ENCODE measurements around the gene CAPN7.
A peak's percentile ranks its signal among the peaks of the same experiment; 100 is the strongest.

The CAPN7 gene

DNA sequence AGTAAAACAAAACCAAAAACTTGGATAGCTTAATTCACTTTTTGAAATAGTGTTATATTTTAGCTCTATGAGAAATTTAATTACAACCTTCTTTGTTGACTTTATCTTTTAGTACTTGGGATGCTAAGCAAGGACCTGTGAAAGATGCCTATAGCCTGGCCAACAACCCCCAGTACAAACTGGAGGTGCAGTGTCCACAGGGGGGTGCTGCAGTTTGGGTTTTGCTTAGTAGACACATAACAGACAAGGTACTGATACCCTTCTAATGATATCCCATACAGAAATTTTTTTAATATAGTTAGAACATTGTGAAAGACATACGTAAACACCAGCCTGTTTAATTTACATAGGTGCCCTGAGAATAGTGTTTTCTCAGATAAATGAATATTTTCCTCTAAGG lies 35.3 kb downstream of the CAPN7 start:
- no peak overlapping the region for H2BK5ac ChIP-seq (ENCODE audit: low read depth, low read length, poor library complexity)
- H3K4me3 ChIP-seq (ENCODE audit: low read depth, low read length): no peak overlapping the region
- no peak overlapping the region for H4K8ac ChIP-seq (ENCODE audit: low read depth, low read length)
- H3K9ac ChIP-seq (ENCODE audit: low read length): no peak overlapping the region
- H3K27me3 ChIP-seq (ENCODE audit: insufficient read depth, low read length): no peaks in the 10 kb centered on the region
- H2AFZ ChIP-seq (ENCODE audit: insufficient read depth, low read length, poor library complexity): no peak overlapping the region
- H2BK120ac ChIP-seq (ENCODE audit: insufficient read depth, low read length, poor library complexity): no peak overlapping the region
- no peak overlapping the region for H3K14ac ChIP-seq (ENCODE audit: low read length)
- no peaks in the 10 kb centered on the region for H3K9me3 ChIP-seq (ENCODE audit: insufficient read depth, low read depth, low read length)
- WGBS (ENCODE audit: extremely low coverage, insufficient coverage, insufficient read length): no CpG with 5 or more reads among the region's 1 CpG
- H3K4me1 ChIP-seq (ENCODE audit: control insufficient read depth in 1 of 2, insufficient read depth in 2 of 2, low read length in 2 of 2): no peaks in the 10 kb centered on the region
- no peak overlapping the region for H3K4ac ChIP-seq (ENCODE audit: low read depth, low read length)
- peaks cover 7 to 8% of the 10 kb centered on the region in 2 experiments for H3K36me3 ChIP-seq (ENCODE audit: control insufficient read depth in 1 of 2, insufficient read depth in 2 of 2, low read length in 2 of 2)
- H3K4me2 ChIP-seq (ENCODE audit: low read length): no peak overlapping the region
- H2BK12ac ChIP-seq (ENCODE audit: low read length): no peak overlapping the region
- no peak overlapping the region for H3K18ac ChIP-seq (ENCODE audit: low read length)
- no peaks in the 10 kb centered on the region for H3K79me1 ChIP-seq (ENCODE audit: low read length)
- no peak overlapping the region for H3K27ac ChIP-seq (ENCODE audit: low read depth, low read length)
- H4K91ac ChIP-seq (ENCODE audit: low read depth, low read length): no peak overlapping the region
- H2AK5ac ChIP-seq (ENCODE audit: low read length): no peak overlapping the region
- no peak overlapping the region for H4K12ac ChIP-seq (ENCODE audit: low read depth, low read length)
- H3K23ac ChIP-seq (ENCODE audit: low read length): no peak overlapping the region
- DNase-seq: peak; percentile 10 to 31
- no peaks in the 10 kb centered on the region for H3K79me2 ChIP-seq (ENCODE audit: control insufficient read depth, insufficient read depth, low read length, poor library complexity)

DNA sequence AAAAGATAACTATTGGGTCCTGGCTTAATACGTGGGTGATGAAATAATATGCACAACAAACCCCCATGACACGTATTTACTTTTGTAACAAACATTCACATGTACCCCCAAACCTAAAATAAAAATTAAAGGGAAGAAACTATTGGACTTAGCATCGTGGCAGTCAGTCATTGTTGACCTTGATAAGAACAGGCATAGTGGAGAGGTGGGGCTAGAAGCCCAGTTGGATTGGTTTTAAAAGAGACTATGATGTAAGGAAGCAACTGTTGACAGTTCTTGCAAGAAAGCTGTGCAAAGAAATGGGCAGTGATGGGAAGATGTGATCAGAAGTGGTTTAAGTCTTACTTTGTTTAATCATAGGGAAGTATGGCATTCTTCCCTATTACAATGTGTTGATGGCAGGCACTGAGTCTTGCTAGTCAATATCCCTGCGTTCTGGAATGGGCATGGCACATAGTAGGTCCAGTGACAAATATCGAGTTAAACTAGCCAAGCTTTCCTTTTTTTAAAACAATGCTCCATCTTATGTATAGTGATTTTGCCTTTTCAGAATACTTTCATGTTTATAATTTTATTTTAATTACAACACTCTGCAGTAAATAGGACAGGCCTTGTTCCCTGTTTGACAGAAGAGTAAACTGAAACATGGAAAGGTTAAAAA lies 37.9 kb downstream of the CAPN7 start:
- H3K36me3 ChIP-seq (ENCODE audit: control insufficient read depth in 1 of 2, insufficient read depth in 2 of 2, low read length in 2 of 2): peaks cover 10 to 11% of the 10 kb centered on the region in 2 experiments
- H2AFZ ChIP-seq (ENCODE audit: insufficient read depth, low read length, poor library complexity): no peak overlapping the region
- H3K4ac ChIP-seq (ENCODE audit: low read depth, low read length): no peak overlapping the region
- H2BK12ac ChIP-seq (ENCODE audit: low read length): no peak overlapping the region
- no peak overlapping the region for H3K4me2 ChIP-seq (ENCODE audit: low read length)
- no peak overlapping the region for H3K4me3 ChIP-seq (ENCODE audit: low read depth, low read length)
- H3K79me2 ChIP-seq (ENCODE audit: control insufficient read depth, insufficient read depth, low read length, poor library complexity): no peaks in the 10 kb centered on the region
- no peaks in the 10 kb centered on the region for H3K4me1 ChIP-seq (ENCODE audit: control insufficient read depth in 1 of 2, insufficient read depth in 2 of 2, low read length in 2 of 2)
- H3K9me3 ChIP-seq (ENCODE audit: insufficient read depth, low read depth, low read length): no peaks in the 10 kb centered on the region
- no peak for DNase-seq
- no peak overlapping the region for H3K18ac ChIP-seq (ENCODE audit: low read length)
- H2BK120ac ChIP-seq (ENCODE audit: insufficient read depth, low read length, poor library complexity): no peak overlapping the region
- no peak overlapping the region for H3K9ac ChIP-seq (ENCODE audit: low read length)
- H3K79me1 ChIP-seq (ENCODE audit: low read length): no peaks in the 10 kb centered on the region
- H3K14ac ChIP-seq (ENCODE audit: low read length): no peak overlapping the region
- H3K23ac ChIP-seq (ENCODE audit: low read length): no peak overlapping the region
- H4K91ac ChIP-seq (ENCODE audit: low read depth, low read length): no peak overlapping the region
- no peak overlapping the region for H2BK5ac ChIP-seq (ENCODE audit: low read depth, low read length, poor library complexity)
- no peak overlapping the region for H3K27ac ChIP-seq (ENCODE audit: low read depth, low read length)
- H3K27me3 ChIP-seq (ENCODE audit: insufficient read depth, low read length): no peaks in the 10 kb centered on the region
- no peak overlapping the region for H2AK5ac ChIP-seq (ENCODE audit: low read length)
- no CpG with 5 or more reads among the region's 5 CpGs for WGBS (ENCODE audit: extremely low coverage, insufficient coverage, insufficient read length)
- no peak overlapping the region for H4K8ac ChIP-seq (ENCODE audit: low read depth, low read length)
- no peak overlapping the region for H4K12ac ChIP-seq (ENCODE audit: low read depth, low read length)

DNA sequence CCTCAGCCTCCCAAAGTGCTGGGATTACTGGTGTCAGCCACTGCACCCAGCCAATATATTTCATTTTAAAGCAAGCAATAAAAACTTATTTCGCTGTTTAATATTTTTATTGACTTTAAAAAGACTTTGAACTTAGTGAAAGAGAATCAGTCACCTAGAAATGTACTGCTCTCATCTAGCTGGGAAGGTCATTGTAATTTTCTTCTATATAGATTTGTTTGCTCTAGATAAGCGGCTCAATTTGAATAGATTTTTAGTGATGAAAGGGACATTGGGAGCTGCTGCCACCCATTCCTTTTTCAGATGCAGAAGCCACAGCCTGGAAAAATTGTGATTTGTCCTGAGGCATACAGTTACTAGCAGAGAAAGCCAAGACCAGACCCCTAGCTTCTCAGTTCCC lies 40.1 kb downstream of the CAPN7 start:
- H3K27me3 ChIP-seq (ENCODE audit: insufficient read depth, low read length): no peaks in the 10 kb centered on the region
- H3K4me3 ChIP-seq (ENCODE audit: low read depth, low read length): no peak overlapping the region
- H3K4me1 ChIP-seq (ENCODE audit: control insufficient read depth in 1 of 2, insufficient read depth in 2 of 2, low read length in 2 of 2): no peaks in the 10 kb centered on the region
- no peak overlapping the region for H2BK120ac ChIP-seq (ENCODE audit: insufficient read depth, low read length, poor library complexity)
- H3K23ac ChIP-seq (ENCODE audit: low read length): no peak overlapping the region
- no peak overlapping the region for H3K4ac ChIP-seq (ENCODE audit: low read depth, low read length)
- H4K91ac ChIP-seq (ENCODE audit: low read depth, low read length): no peak overlapping the region
- no peak overlapping the region for H4K12ac ChIP-seq (ENCODE audit: low read depth, low read length)
- H4K8ac ChIP-seq (ENCODE audit: low read depth, low read length): no peak overlapping the region
- no peak overlapping the region for H2AFZ ChIP-seq (ENCODE audit: insufficient read depth, low read length, poor library complexity)
- no peak overlapping the region for H2BK12ac ChIP-seq (ENCODE audit: low read length)
- H3K18ac ChIP-seq (ENCODE audit: low read length): no peak overlapping the region
- WGBS (ENCODE audit: extremely low coverage, insufficient coverage, insufficient read length): no CpG with 5 or more reads among the region's 2 CpGs
- no peak overlapping the region for H3K9ac ChIP-seq (ENCODE audit: low read length)
- no peaks in the 10 kb centered on the region for H3K9me3 ChIP-seq (ENCODE audit: insufficient read depth, low read depth, low read length)
- no peak overlapping the region for H3K14ac ChIP-seq (ENCODE audit: low read length)
- H2AK5ac ChIP-seq (ENCODE audit: low read length): no peak overlapping the region
- H3K4me2 ChIP-seq (ENCODE audit: low read length): no peak overlapping the region
- no peaks in the 10 kb centered on the region for H3K79me1 ChIP-seq (ENCODE audit: low read length)
- no peak for DNase-seq
- H2BK5ac ChIP-seq (ENCODE audit: low read depth, low read length, poor library complexity): no peak overlapping the region
- peaks cover 14 to 15% of the 10 kb centered on the region in 2 experiments for H3K36me3 ChIP-seq (ENCODE audit: control insufficient read depth in 1 of 2, insufficient read depth in 2 of 2, low read length in 2 of 2)
- H3K27ac ChIP-seq (ENCODE audit: low read depth, low read length): no peak overlapping the region
- no peaks in the 10 kb centered on the region for H3K79me2 ChIP-seq (ENCODE audit: control insufficient read depth, insufficient read depth, low read length, poor library complexity)

DNA sequence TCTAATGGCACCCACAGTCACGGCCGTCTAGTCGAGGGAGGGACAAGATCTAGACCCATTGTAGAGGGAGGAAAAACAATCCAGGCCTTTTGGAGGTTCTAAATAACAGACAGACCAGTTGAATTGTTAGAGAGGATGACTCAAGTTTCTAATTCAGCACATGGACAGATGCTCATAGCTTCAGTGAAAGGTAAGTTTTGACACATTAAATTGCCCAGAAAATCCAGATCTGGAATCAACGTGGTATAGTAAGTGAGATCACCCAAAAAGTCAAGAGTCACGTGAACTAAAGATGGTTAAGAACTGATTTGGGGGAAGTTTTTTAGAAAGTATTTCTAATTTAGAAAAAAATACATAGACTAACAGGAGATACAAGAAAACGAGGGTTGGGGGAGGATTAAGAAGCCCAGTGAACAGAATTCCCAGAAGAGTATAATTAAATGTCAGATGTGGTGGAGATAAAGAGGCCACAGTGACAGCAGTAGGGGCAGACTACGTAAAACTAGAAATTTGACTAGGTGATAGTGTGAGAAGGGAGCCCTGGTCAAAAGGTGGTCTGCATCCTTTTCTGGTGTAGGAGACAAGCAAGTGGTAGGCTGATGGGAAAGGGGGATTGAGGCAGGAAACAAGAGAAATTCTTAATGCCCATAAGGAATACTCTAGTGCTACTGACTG lies 47.1 kb downstream of the CAPN7 start:
- DNase-seq: no peak
- Histone ChIP-seq H3K27ac (ENCODE audit: low read depth, low read length) (peak overlapping the region; percentile 39), H2BK12ac (ENCODE audit: low read length) (no peak overlapping the region), H3K9me3 (ENCODE audit: insufficient read depth, low read depth, low read length) (no peaks in the 10 kb centered on the region), H2BK120ac (ENCODE audit: insufficient read depth, low read length, poor library complexity) (no peak overlapping the region), H4K91ac (ENCODE audit: low read depth, low read length) (no peak overlapping the region), H3K27me3 (ENCODE audit: insufficient read depth, low read length) (no peaks in the 10 kb centered on the region), H3K4me1 (ENCODE audit: control insufficient read depth in 1 of 2, insufficient read depth in 2 of 2, low read length in 2 of 2) (no peaks in the 10 kb centered on the region), H3K36me3 (ENCODE audit: control insufficient read depth in 1 of 2, insufficient read depth in 2 of 2, low read length in 2 of 2) (peaks cover 31 to 41% of the 10 kb centered on the region in 2 experiments), H4K8ac (ENCODE audit: low read depth, low read length) (no peak overlapping the region), H2AK5ac (ENCODE audit: low read length) (no peak overlapping the region), H4K12ac (ENCODE audit: low read depth, low read length) (no peak overlapping the region), H2AFZ (ENCODE audit: insufficient read depth, low read length, poor library complexity) (no peak overlapping the region), H3K79me1 (ENCODE audit: low read length) (no peaks in the 10 kb centered on the region), H3K14ac (ENCODE audit: low read length) (no peak overlapping the region), H3K4ac (ENCODE audit: low read depth, low read length) (no peak overlapping the region), H3K4me2 (ENCODE audit: low read length) (no peak overlapping the region), H3K9ac (ENCODE audit: low read length) (no peak overlapping the region), H3K4me3 (ENCODE audit: low read depth, low read length) (no peak overlapping the region), H3K23ac (ENCODE audit: low read length) (no peak overlapping the region), H2BK5ac (ENCODE audit: low read depth, low read length, poor library complexity) (no peak overlapping the region), H3K79me2 (ENCODE audit: control insufficient read depth, insufficient read depth, low read length, poor library complexity) (no peaks in the 10 kb centered on the region), H3K18ac (ENCODE audit: low read length) (no peak overlapping the region)
- WGBS (ENCODE audit: extremely low coverage, insufficient coverage, insufficient read length): no CpG with 5 or more reads among the region's 7 CpGs
